ENCODE results near the gene TAAR9. TPM values are rescaled to one million over a fixed set of nuclear protein-coding genes. Genes with fewer than 3 reads are reported as not detected.

Gene TAAR9
- total and polyA plus RNA-seq, 7 donors: not detected

- H3K4me1 ChIP-seq: peaks cover 0 to 58% (median 43%) of the 10 kb centered on the region in 4 donors
- no peaks in the 10 kb centered on the region for H3K27me3 ChIP-seq
- intact Hi-C loops (cut with DNase I): no loop called here
- peaks cover 0 to 11% (median 0%) of the 10 kb centered on the region in 4 donors for H3K36me3 ChIP-seq
- DNase-seq: no peak
- no peak for TF ChIP-seq EP300 (IDR thresholded peaks at IDR 0.05)
- TF ChIP-seq CTCF (IDR thresholded peaks at IDR 0.05): no peak
- TF ChIP-seq POLR2AphosphoS5 (IDR thresholded peaks at IDR 0.05): no peak
- no peak for TF ChIP-seq POLR2A (IDR thresholded peaks at IDR 0.05)
- H3K27ac ChIP-seq: no peak overlapping the region
- H3K4me3 ChIP-seq: no peak overlapping the region
- no peaks in the 10 kb centered on the region for H3K9me3 ChIP-seq
- WGBS, 2 donors: 96 to 98% methylated on average over 5 of the region's 5 CpGs
Observed at GRCh38 chr6:132506869-132507808, 30.9 kb upstream of the TAAR9 start.

GRCh38 chr6:132511210-132511830 lies 26.8 kb upstream of the TAAR9 start:
- Histone ChIP-seq H3K9me3 (no peaks in the 10 kb centered on the region), H3K36me3 (no peaks in the 10 kb centered on the region), H3K4me1 (peaks cover 0 to 50% (median 30%) of the 10 kb centered on the region in 4 donors), H3K27ac (peak overlapping the region; percentile 6 to 90 (median 82)), H3K4me3 (peak overlapping the region in 3 of 4 donors; percentile 69 to 78 (median 77)), H3K27me3 (no peaks in the 10 kb centered on the region)
- 30 to 49% methylated on average over 4 of the region's 4 CpGs for WGBS, 2 donors
- intact Hi-C loops (cut with DNase I): loop anchor here (5.0 kb wide), 1 partner anchor 301 kb away; the partner anchor contains the start of gene RPS12
- TF ChIP-seq POLR2A (IDR thresholded peaks at IDR 0.05): no peak
- TF ChIP-seq POLR2AphosphoS5 (IDR thresholded peaks at IDR 0.05): no peak
- no peak for TF ChIP-seq EP300 (IDR thresholded peaks at IDR 0.05)
- no peak for TF ChIP-seq CTCF (IDR thresholded peaks at IDR 0.05)
- no peak for DNase-seq

- H3K36me3 ChIP-seq: no peaks in the 10 kb centered on the region
- TF ChIP-seq EP300 (IDR thresholded peaks at IDR 0.05) (no peak), POLR2A (IDR thresholded peaks at IDR 0.05) (no peak), POLR2AphosphoS5 (IDR thresholded peaks at IDR 0.05) (no peak), CTCF (IDR thresholded peaks at IDR 0.05) (no peak)
- no peaks in the 10 kb centered on the region for H3K9me3 ChIP-seq
- intact Hi-C loops (cut with DNase I): loop anchor here (5.0 kb wide), 1 partner anchor 300 kb away; the partner anchor contains the start of gene RPS12
- peak overlapping the region; percentile 82 to 90 (median 86) for H3K27ac ChIP-seq
- H3K27me3 ChIP-seq: no peaks in the 10 kb centered on the region
- 13 to 25% methylated on average over 2 of the region's 2 CpGs for WGBS, 2 donors
- peaks cover 0 to 45% (median 26%) of the 10 kb centered on the region in 4 donors for H3K4me1 ChIP-seq
- H3K4me3 ChIP-seq: peak overlapping the region; percentile 69 to 90 (median 78)
- no peak for DNase-seq
Observed at GRCh38 chr6:132511831-132512220, 26.3 kb upstream of the TAAR9 start.

DNA sequence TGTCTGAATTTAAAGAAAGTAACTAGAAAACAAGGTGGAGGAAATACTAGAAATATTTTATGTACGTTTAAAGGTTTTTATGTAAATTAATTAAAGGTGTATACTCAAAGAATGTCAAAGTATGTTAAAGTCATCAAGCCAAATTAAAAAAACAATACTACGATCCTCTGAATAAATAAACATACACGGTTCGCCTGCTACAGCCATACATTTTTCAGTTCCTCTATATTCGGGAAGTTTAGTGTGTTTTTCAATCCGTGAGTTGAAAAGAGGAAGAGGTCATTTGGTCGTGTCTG lies 25.8 kb upstream of the TAAR9 start:
- TF ChIP-seq POLR2AphosphoS5 (IDR thresholded peaks at IDR 0.05) (no peak), POLR2A (IDR thresholded peaks at IDR 0.05) (no peak), EP300 (IDR thresholded peaks at IDR 0.05) (no peak), CTCF (IDR thresholded peaks at IDR 0.05) (no peak)
- peak overlapping the region; percentile 69 to 90 (median 78) for H3K4me3 ChIP-seq
- peak overlapping the region; percentile 82 to 90 (median 86) for H3K27ac ChIP-seq
- no peak for DNase-seq
- H3K9me3 ChIP-seq: no peaks in the 10 kb centered on the region
- peaks cover 0 to 44% (median 25%) of the 10 kb centered on the region in 4 donors for H3K4me1 ChIP-seq
- intact Hi-C loops (cut with DNase I): loop anchor here (5.0 kb wide), 1 partner anchor 300 kb away; the partner anchor contains the start of gene RPS12
- 1% methylated on average over 7 of the region's 7 CpGs for WGBS, 2 donors
- no peaks in the 10 kb centered on the region for H3K36me3 ChIP-seq
- no peaks in the 10 kb centered on the region for H3K27me3 ChIP-seq

All from sigmoid colon (tissue), 7 donors.